ACHN (cell line): ENCODE measurements around the gene SERPINB12.

Experiments
- DNase-seq: peaks from one replicate; pipeline ENCODE4 v3.0.0-alpha.2; 2015
- in situ Hi-C: cut with HindIII; loops from 2 replicates; pipeline ENCODE4 v1.10.0; 2017; ENCODE audit warnings: low sequenced_read_pairs, low pct_ligation_motif_present, low pct_unique_long_range_greater_than_20kb

The SERPINB12 gene

GRCh38 chr18:63542069-63542468, at the start of gene SERPINB12:
SERPINB12 (plus strand) TSS chr18:63542369; CDS start chr18:63556160, 13,791 bp downstream.
- DNase-seq = no peak
- in situ Hi-C loops = no loop called here

- in situ Hi-C loops = no loop called here
- DNase-seq = no peak
These were observed 49.3 kb upstream of the SERPINB12 start for GRCh38 chr18:63492851-63493250.

GRCh38 chr18:63495675-63496074, 46.5 kb upstream of the SERPINB12 start:
- in situ Hi-C loops = no loop called here

DNA sequence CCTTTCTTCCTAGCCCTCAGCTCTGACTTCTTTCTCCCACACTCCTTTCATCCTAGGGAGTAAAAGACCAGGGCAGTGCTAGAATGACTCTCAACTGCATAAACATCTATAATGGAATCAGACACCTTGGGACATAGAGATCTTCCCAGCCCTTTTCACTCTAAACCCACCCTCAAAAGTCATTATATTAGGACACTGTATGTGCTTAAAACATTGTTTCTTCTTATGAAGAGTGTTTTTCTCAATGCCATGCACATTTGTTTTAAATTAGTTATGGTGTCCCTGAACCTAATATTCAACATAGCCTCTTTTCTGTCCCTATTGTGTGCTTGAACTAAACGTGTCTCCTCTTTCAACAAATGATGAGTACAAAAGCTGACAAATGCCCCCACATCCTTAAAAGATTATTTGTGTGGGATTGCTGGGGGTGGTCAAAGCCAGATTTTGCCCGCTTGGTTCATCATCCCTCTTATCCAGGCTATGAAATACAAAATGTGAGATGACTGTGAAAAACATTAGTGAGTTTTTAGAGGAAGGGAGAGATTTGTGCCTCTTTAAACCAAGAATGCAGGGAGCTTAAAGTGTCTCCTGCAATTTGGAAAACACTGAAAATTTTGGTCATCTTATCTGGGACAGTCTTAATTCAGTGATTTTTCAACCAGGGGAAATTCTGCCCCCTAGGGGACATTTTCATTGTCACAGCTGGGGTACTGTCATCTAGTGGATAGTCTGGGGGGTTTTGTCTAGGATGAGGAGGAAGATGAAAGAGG, 36.4 kb upstream of the SERPINB12 start:
- DNase-seq = peak; percentile 32
- in situ Hi-C loops = no loop called here

More at GRCh38 chr18:63495675-63496074, 46.5 kb upstream of the SERPINB12 start:
- no peak for DNase-seq

DNA sequence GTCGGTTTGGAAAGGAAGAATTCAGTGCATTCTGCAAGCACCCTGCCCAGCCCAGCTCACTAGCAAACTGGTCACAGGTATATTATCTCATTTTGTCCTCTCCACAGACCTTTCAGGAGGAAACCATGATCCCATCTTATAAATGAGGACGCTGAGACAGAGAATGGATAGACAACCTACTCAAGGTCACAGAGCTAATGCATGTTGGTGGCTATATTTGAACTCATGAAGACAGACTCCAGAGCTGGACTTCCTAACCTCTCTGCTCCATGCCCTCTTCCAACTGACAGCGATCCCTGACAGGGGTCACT, 35.9 kb upstream of the SERPINB12 start:
- DNase-seq = no peak
- in situ Hi-C loops = no loop called here

- no peak for DNase-seq
These were observed 33.6 kb upstream of the SERPINB12 start for GRCh38 chr18:63508596-63508995.

GRCh38 chr18:63511285-63511684, 30.9 kb upstream of the SERPINB12 start:
- in situ Hi-C loops = no loop called here
- peak; percentile 28 for DNase-seq

More at GRCh38 chr18:63508596-63508995, 33.6 kb upstream of the SERPINB12 start:
- in situ Hi-C loops = no loop called here

DNA sequence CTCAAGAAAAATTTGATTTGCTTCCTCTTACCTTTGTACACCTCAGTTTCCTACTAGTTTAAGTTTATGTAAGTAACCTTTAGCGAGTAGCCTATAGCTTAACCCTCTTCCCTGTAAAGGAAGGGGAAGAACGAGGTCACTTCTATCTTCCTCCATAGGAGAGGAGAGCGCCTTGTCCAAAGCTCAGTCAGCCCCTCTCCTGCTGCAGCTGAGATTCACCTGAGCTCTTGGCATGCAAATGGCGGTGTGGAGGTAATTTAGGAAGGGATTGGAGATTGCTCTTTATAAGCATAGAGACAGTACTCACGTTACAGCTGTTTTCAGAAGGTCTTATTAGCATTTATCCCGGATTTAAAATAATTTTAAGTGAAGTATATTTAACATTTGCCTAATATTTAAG, 27.8 kb upstream of the SERPINB12 start:
- in situ Hi-C loops = no loop called here
- DNase-seq = no peak

DNA sequence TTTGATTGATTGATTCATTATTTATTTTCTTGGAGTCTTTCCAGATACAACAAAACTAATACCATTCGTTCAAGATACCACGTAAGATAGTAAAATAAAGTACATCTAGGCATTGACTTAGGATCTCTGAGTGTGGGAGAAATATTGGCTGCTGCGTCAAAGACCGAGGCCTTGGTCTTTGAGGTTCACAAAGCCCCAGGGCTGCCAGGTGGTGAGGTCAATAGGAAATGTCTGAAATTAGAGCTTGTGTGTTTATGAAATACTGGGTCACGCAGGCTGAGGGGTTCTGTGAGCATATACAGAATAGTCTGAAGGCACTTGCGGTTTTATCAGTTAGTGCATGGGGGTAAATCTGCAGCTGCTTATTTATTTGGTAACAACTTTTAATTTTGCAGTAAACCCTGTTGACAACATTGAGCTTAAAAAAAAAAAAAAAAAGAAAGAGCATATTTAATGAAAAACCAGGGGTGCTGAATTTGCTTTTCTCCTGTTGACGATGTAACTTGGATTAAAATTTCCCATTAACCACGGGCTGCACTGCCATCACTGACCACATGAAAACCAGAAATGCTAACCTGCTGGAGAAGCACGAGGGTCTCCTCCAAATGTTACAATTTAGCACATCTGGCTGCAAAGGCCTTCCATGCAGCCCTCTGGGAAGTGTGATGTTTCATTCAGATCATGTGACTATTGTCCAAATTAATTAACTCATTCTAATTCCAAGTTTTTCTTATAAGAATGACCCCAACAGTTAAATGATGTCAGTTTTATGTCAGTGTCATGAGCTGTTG, 27.1 kb upstream of the SERPINB12 start:
- no peak for DNase-seq
- in situ Hi-C loops = no loop called here

DNA sequence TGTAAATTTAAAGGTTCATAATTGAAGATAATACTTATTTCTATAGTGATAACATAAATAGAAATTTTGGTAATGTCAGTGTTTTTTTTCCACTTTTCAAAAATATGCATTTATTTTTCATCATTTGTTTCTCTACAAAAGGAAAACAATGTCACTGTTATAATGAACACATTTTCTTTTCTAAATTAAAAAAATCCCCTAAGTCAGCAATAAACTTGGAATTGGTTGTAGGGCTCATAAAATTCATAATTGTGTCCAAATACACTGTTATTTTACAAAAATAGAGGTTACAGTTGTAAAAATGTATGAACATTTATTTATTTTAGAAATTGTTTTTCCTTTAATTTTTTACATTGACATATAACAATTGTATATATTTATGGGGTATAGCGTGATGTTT, 26.4 kb upstream of the SERPINB12 start:
- in situ Hi-C loops = no loop called here
- DNase-seq = no peak

- in situ Hi-C loops = no loop called here
- DNase-seq = peak; percentile 75
These were observed 23.8 kb upstream of the SERPINB12 start for GRCh38 chr18:63518178-63519012.

DNA sequence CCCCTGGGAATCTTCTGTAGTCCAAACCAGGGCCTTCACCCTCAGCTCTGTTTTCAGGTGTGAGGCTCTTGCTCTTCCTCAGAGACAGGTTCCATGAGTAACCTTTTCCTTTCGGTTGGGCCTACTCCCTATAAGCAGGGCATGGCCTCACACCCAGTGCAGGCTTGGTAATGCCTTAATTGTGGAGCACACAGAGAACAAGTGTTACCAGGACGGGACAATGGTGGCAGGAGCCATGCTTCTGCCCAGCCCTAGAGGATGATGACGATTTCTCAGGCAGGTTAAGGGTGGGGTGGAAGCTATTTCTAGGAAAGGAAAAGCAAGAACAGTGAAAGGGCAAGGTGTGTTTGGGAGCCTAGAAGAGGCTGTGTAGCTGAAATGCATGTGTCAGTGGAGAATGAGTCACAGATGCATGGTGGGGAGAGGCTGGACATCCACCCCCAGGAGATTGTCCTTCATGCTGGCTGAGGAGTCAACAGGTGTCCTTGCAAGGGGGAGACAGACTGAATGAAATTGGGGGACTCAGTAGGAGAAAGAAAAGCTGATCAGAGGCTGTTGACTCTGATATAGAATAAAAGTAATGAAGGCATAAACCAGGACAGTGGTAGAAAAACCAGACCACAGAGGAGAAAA, 22.0 kb upstream of the SERPINB12 start:
- in situ Hi-C loops = no loop called here
- DNase-seq = no peak

DNA sequence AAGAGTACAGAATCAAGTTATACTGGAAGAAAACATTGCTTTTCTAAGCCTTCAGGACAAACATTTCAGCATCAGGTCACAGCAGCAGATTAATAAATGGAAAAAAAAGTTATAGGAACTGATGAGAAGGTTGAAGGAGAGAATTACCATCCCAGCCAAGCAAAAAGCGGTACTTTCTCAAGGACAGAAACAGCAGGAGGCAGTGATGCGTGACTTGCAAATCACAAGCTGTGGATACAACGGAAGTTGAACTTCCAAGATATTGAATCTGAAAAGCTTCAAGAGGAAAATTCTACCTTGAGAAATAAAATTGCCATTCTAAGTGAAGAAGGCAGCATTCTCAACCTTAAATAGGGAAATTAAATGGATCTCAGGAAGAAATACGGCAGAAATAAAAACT, 18.5 kb upstream of the SERPINB12 start:
- in situ Hi-C loops = no loop called here
- no peak for DNase-seq

GRCh38 chr18:63527251-63527650, 14.9 kb upstream of the SERPINB12 start:
- no peak for DNase-seq
- in situ Hi-C loops = no loop called here

DNA sequence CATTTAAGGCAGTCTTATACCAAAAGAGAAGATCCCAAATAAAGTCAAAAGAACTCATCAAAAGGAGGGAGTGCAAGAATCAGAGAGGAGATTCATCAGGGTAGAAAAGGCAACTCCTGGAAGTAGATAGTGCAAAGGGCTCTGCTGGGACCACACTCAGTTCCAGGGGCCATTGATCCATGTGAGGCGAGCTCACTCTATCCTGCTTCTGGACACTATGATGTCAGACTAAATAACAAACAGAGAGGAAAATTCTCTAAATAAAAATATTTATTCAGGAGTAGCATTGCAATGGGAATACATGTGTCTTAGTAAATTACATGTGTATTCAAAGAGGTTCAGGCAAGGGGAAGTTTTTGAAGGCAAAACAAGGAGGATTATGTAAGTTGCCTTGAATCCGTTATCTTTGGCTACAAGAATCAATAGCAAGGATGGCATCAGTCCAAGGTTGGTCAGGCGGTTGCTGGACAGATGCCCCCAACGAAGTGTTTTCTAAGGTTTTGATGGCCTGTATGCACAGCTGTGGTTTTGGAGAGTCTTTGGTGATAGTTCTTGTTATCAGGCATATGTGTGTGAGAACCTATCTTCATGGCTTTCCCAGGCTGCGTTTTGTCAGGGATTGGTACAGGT, 13.2 kb upstream of the SERPINB12 start:
- DNase-seq = no peak
- in situ Hi-C loops = no loop called here

GRCh38 chr18:63532471-63532870, 9.7 kb upstream of the SERPINB12 start:
- no peak for DNase-seq
- in situ Hi-C loops = no loop called here

- in situ Hi-C loops = no loop called here
- no peak for DNase-seq
These were observed 7.6 kb upstream of the SERPINB12 start for GRCh38 chr18:63534615-63535014.

GRCh38 chr18:63539904-63540510, 2.2 kb upstream of the SERPINB12 start:
- DNase-seq = no peak
- in situ Hi-C loops = no loop called here
